ENCODE measurements around the gene PTMS.

PTMS gene

GRCh38 chr12:6752921-6753771 is 13.0 kb upstream of the PTMS start, which contains the start of gene MLF2:
Gene MLF2 (minus strand): TSS chr12:6753141. CDS start chr12:6752334, 807 bp downstream.
- peak; percentile 80 for DNase-seq

- no peak for DNase-seq
These were observed 12.3 kb upstream of the PTMS start for GRCh38 chr12:6753772-6754356.

GRCh38 chr12:6754411-6754810 is 11.8 kb upstream of the PTMS start:
- DNase-seq, result no peak

- no peak for DNase-seq
These were observed 9.0 kb upstream of the PTMS start for GRCh38 chr12:6757028-6757690.

- DNase-seq, result no peak
These were observed 7.6 kb upstream of the PTMS start for GRCh38 chr12:6758506-6759095.

- DNase-seq, result no peak
These were observed 6.4 kb upstream of the PTMS start for GRCh38 chr12:6759741-6760140.

- DNase-seq, result no peak
These were observed 2.8 kb upstream of the PTMS start for GRCh38 chr12:6763380-6763779.

- DNase-seq, result peak; percentile 90
These were observed 1.9 kb upstream of the PTMS start for GRCh38 chr12:6764011-6764828.

GRCh38 chr12:6765048-6765633 is 1.0 kb upstream of the PTMS start:
- no peak for DNase-seq

GRCh38 chr12:6766651-6767349 is 637 bp downstream of the PTMS start:
- DNase-seq, result no peak

GRCh38 chr12:6767353-6768319 is 1.5 kb downstream of the PTMS start:
- no peak for DNase-seq

- DNase-seq, result no peak
These were observed 2.3 kb downstream of the PTMS start for GRCh38 chr12:6768437-6768914.

GRCh38 chr12:6768990-6769389 is 2.8 kb downstream of the PTMS start:
- no peak for DNase-seq

GRCh38 chr12:6769666-6770065 is 3.5 kb downstream of the PTMS start:
- DNase-seq, result no peak

- no peak for DNase-seq
These were observed 3.9 kb downstream of the PTMS start for GRCh38 chr12:6770094-6770493.

- DNase-seq, result no peak
These were observed 4.4 kb downstream of the PTMS start for GRCh38 chr12:6770600-6770999.

GRCh38 chr12:6771091-6771495 is 4.9 kb downstream of the PTMS start:
- DNase-seq, result no peak

- no peak for DNase-seq
These were observed 5.6 kb downstream of the PTMS start for GRCh38 chr12:6771509-6772330.

GRCh38 chr12:6772331-6772695 is 6.2 kb downstream of the PTMS start, which contains the start of gene LAG3:
Gene LAG3 (plus strand): TSS chr12:6772520. CDS start chr12:6772853, 333 bp downstream.
- DNase-seq, result no peak
